CD4-positive, alpha-beta T cell treated with Interleukin-21 for 1 hour (primary cell): ENCODE data around the gene UBE2V1.
A peak's percentile ranks its signal among the peaks of the same experiment; 100 is the strongest.
"Not testable (repeated sequence)": the region's sequence is repeated elsewhere in the genome, so short reads cannot be mapped to it uniquely, and the experiment has no call there.

Experiments used
- DNase-seq: peaks from one replicate; pipeline ENCODE4 v3.0.0-alpha.2; 2020

The UBE2V1 gene

DNA sequence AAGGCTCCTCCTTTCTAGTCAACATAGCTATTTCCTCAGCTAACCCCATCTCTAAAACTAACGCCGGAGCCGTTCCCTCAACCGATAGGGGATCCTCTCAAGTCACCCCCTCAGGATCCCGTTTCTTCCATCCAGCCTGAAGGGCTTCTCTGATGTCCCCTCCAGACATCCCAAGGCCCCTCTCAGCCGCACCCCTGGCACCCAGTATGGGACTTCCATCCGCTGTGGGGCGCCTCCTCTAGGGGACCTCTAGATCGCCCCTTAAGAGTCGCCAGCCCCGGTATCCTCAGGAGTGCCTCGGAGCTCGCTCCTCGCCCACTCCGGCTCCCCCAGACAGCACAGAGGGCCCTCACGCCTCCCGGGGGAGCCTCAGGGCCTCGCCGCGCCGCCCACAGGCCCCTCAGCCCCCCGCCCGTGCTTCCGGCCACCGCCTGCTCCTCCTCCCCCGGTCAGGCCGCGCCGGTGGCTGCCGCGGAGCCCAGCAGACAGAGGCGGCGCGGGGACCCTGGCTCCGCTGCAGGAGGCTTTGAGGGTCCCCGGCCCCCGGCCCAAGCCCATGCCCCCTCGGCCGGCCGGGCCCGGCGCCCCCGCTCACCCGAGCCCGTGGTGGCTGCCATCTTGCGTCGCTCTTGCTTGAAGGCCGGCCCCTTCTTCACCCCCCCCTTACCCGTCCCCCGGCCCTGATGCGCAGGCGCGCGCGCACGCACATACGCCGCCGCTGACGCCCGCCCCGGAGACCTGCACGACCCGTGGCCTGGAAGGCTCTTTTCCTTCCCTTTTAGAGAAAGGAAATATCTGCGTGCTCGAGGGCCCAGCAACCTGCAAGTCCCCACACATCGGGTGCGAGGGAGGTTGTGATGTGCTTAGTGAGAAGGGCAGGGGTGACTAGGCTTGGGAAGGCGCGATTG lies at the start of gene UBE2V1:
Gene UBE2V1, minus strand, starts transcription at position 639 of the 908 bp plus-strand sequence. Its CDS starts 22 bp downstream, at position 617.
- peak; percentile 89 for DNase-seq

DNA sequence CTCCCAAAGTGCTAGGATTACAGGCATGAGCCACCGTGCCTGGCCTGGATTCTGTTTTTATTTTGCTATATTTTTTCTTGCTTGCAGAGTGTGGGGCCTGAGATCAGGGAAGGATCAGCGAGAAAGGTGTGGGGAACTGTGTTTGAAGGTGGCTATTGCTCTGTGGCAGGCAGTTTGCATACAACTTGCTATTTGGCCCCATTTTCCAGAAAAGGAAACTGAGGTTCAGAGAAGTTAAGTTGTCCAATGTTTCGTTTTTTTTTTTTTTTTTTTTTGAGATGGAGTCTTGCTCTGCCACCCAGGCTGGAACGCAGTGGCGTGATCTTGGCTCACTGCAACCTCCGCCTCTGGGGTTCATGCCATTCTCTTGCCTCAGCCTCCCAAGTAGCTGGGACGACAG lies 48.5 kb upstream of the UBE2V1 start:
- not testable (repeated sequence) for DNase-seq

DNA sequence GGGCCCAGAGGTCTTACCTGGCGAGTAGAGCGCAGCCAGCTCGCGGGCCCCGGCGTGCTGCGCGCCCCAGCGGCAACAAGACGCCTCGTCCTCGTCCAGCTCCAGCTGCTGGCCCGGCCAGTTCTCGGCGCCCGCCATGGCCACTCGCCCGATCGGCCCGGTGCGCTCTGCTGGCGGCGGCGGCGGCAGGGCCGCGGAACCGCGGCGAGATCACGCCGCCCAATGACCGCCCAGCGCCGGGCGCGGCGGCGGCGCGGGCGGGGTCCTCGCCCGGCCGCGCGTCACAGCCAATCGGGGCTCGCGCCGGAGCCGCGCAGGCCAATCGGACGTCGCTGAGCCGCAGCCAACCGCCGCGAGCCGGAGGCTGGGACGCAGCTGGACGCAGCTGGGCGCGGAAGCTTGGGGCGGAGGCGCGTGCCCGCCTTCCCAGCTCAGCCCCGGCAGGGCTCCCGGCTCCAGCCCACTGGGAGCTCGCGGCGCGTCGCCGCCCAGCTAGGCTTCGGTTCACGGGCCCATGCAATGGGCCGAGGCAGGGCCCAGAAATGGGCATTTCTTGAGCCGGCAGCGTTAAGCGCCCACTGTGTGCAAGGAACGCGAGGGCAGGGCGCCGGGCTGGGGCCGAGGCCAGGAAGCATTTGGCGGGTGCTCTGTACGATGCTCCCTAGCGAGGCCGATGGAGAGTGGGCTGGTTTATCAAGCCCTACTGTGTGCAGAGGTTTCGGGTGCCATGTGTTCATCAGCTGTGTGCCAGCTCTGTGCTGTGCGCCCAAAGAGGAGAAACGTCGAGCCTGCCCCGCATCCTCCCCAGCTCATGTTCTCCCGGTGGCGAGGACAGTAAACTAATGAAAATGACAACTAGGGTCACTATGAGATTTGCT lies 40.8 kb upstream of the UBE2V1 start, which contains the start of gene PEDS1:
Gene PEDS1, minus strand, starts transcription at position 224 of the 878 bp plus-strand sequence. Its CDS starts 86 bp downstream, at position 138.
- DNase-seq = peak; percentile 83

DNA sequence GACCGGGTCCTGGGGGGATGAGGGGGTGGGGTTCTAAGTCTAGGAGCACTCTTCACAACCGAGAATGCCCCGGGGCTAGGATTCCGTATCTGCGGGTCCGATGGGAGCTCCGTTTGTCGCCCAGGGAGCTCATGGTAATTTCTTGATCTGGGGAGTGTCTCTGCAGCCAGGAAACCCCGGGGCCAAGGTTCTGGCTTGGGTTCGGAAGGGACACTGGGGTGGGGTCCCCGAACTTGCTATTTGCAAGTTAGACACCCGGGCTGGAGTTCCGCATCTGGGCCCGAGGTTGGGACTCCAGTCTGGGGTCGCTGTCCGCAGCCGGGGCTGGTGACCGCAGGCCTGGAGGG lies 40.2 kb upstream of the UBE2V1 start:
- no peak for DNase-seq

DNA sequence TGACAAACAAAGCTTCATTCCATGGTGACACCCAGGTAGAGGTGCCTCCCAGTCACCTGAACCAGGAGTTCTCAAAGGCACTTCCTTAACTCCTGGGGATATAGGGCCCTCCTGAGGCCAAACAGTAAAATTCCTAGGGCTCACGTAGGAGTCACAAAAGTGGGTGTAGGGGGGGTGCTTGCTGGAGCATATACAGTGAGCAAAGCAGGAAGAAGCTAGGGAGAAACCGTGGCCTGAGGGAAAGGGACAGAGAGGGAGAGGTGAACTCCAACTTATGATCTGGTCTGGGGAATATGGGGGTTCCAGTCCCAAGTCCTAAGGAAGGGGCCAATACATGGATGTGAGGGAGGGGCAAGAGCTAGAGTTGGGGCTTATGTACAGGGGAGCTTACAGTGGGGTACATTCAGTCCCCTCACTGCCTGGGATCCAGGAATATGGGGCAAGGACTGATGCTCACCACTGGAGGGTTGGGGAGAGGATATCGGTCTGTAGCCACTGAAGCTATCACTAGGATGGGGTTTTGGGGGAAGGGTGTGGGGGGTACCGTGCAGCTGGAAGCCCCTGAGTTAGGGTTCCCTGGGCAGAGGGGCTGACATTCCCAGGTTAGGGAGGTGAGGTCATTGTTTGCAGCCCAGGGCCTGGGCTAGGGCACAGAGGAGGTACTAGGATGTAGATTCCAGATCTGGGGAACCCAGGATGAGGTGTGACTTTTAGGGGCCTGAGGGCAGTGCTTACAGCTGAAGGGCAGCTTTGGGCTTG lies 39.6 kb upstream of the UBE2V1 start:
- no peak for DNase-seq

DNA sequence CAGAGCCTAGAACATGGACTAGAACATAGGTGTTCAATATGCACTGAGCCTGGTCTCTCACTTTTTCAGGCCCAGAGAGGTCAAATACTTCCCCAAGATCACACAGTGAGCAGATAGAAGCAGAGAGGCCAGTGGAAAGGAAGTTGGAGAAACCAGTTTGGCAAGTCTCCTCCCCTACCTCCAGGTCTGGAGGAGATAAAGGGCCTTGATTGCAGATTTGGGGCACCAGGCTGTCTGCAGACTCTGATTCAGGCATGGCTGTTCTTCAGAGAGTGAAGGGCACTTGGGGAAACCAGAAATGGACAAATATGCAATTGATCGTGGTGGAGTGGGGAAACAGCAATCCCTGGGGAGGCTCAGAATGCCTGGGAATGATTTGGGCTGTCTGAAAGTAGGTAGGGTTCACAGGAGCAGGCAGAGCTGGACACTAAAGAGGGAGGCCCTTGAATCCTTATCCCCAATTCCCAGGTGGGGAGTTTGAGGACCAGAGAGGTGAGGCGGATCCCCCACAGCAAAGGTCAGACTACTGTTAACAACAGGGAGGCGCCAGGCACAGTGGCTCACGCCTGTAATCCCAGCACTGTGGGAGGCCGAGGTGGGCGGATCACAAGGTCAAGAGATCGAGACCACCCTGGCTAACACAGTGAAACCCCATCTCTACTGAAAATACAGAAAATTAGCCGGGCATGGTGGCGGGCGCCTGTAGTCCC lies 38.2 kb upstream of the UBE2V1 start:
- DNase-seq = no peak

DNA sequence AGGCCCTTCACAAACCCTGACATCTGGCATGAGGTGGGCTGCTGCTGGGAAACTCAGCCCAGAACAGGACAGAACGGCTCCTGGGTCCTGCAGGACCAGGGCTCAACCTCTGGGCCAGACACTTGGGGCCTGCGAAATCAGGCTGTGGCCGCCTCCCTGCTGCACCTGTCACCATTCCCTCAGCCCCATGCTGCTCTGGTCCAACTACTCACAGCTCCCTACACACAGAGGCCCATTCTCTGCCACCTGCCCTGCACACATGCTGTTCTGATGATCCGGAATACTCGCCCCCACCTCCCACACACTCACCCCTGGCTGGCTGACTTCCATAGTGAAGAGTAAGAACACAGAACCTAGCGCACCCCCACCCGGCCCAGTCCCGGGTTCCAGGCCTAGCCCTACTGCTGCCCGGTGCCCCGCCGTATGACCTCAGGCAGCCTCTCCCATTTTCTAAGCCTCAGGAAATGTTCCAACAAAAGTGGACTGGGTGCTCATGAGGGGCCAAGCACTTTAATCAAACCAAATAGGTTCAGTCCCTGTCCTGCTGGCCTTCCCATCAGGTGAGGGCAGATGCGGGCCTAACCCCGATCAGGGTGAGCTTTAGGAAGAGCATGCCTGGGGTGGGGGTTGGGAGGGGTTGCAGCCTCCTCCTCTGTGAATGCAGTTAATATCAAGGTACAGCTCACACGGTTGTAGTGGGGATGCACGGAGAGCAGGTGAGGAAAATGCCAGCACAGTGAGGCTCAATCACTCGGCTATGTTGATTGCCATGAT lies 36.7 kb upstream of the UBE2V1 start:
- no peak for DNase-seq

DNA sequence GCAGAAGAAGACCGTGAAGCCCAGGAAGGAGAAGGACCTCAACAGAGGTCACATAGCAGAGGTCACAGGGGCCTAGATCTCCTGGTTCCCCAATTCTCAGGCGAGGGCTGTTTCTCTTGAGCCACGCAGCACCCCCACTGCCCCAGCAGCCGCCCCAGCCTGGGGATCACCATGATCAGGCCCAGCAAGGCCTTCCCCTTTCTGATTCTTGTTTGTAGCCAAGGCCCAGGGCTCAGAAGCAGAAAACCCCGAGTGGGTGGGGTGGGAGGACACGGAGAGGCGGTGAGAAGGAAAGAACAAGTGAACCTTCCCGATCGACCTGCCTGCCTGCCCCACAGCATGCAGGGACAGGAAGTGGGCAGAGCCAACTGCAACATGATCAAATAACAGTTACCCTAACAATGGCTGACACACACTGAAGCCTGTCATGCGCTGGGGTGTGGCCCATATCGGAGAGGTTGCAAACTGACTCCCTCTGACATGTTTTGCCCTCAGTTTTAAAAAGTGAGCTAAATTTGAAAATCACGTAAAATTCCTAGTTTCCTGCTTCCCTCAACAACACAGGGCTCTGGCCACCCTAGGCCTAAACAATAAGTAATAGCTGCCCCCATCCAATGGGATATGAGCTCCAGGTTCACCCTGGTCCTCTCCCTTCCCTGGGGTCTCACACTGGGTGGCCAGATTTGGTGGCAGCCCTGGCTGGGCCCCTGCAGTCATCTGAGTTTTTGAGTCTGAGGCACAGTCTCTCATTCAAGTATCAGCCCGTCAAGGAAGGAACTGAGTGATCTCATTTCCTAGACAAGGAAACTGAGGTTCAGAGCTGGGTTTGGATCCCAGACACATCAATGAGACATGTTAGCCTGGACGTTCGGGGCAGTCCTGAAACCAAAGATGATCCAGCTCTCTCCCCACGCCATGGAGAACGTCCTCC lies 34.0 kb upstream of the UBE2V1 start:
- peak; percentile 87 for DNase-seq

DNA sequence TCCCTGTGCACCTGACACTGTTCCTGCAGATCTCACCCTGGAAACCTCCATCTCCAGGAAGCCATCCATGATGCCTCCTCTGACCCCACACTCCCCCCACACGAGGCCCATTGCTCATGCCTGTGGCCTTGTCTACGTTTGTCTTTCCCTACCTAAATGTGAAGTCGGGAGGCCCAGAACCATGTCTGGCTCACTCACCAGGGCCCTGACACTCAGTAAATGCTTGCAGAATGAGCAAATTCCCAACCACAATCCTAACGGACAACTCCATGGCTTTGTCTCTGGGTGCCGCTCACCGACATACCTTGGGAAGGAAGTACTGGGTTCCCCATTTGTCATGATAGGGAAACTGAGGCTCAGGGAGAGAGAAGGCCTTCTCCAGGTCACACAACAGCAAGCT lies 33.3 kb upstream of the UBE2V1 start:
- no peak for DNase-seq

DNA sequence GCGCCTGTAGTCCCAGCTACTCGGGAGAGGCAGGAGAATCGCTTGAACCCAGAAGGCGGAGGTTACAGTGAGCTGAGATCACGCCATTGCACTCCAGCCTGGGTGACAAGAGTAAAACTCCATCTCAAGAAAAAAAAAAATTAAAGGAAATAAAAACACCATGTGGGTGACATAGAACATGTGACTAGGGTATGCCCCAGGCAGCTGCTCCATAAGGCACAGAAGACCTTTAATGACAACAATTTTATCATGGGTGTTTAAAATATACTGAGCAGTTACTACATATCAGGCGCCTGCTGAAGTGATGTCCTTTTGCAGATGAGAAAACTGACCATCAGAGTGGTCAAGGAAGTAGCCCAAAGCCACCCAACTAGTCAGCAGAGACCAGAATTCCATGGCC lies 32.6 kb upstream of the UBE2V1 start:
- DNase-seq = no peak

DNA sequence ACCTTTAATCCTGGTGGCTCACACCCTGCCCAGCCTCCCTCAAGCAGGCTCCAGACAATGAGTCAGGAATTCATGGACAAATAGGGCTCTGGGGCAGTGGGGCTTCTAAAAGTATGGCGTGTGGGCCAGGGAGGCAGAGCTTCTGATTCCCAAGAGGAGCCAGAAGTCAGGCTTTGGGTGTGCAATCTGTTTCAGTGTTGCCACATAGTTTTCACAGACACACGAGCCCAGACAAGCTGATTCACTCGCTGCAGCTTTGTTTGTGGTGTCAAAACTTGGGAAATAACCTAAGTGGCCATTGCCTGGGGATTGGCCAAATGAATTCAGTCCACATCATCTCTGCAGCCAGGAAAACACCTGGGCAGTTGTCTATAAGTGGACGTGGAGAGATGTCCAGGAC lies 31.4 kb upstream of the UBE2V1 start:
- DNase-seq = no peak

DNA sequence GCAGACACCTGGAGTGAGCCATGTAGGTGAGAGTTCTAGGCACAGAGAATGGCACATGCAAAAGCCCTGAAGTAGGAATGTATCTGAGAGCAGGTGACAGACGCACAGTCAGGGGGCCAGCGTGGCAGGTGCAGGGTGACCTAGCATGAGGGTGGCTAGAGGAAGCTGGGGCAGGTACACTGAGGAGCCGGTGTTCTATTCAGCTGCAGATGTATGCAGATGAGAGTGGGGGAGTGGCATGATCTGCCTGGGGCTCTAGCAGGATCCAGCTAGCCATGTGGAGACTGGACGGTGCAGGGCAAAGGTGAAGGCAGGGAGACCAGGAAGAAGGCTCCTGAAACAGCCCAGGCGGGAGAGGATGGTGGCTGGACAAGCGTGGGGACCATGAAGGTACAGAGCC lies 29.9 kb upstream of the UBE2V1 start:
- no peak for DNase-seq

DNA sequence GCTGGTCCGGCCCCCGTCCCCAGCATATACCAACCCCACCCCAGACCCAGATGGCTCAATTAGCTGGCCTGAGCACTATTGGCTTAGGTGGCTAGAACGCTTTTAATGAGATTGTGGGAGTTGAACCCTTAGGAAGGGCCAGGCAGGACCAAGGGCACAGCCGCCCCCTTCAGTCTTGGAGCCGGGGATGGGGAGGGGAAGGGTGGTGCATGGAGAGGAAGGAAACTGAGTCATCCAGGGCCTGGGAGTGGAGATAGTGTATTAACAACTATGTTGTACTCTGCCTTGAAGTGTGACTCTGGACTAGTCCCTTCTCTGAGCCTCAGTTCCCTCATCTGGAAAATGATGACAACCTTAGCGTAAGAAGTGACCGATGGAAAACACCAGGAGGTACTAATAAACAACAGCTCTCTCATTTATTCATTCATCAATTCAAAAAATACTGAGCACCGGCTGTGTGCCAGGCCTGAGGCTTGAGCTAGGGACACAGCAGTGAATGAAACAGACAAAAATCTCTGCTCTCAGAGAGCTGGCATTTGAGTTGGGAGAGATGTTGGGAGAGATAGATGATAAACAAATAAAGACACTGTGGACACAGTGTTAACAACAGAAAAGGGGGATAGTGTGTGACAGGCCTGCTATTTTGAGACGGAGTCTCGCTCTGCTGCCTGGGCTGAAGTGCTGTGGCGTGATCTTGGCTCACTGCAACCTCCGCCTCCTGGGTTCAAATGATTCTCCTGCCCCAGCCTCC lies 29.0 kb upstream of the UBE2V1 start:
- no peak for DNase-seq

DNA sequence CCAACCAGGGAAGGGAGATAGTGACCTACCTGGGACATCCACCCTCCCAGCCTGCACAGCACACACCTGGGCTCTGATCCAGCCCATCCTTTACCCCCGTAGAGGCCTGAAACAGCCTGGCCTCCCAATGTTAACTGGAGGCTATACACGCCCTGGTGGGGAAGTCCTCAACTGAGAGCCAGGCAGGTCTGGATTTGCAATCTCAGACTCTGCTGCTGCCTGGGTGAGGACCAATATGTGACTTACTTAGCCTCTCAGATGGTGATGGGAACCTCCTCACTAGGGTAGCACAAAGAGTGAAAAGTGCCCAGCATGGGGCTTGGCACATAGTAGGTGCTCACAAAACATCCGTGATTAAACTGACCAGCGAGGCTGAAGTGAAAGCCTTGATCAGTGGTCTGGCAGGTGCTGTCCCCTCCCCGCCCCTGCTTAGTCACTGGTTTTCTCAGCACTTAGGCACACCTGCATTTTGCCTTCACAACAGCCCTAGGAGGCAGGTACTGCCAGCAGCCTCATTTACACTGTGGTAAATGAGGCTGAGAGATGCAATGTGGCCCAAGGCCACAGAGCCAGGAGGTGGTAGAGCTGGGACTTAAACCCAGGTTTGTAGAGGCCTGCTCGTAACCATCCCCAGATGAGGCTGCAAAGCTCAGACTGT lies 28.2 kb upstream of the UBE2V1 start:
- no peak for DNase-seq

DNA sequence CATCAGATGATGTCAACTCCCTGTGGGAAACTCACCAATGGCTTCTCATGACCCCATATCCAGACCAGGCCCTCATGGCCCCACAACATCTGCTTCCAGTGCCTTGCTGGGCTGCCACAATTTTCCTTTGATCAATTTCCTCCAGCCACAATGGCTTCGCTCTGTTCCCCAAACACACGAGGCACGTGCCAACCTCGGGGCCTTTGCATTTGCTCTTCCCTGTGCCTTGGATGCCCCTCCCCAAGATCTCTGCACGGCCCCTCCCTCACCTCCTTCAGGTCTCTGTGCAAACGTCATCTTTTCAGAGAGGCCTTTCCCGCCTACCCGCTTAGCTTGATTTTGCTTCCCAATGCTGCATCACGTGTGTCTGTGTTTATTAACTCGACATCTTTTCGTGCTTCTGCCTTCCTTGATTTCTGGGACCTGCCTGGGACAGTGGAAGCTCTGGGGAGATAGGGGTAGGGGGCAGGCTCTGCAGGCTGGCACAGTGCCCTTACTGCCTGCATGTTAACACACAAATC lies 27.4 kb upstream of the UBE2V1 start:
- no peak for DNase-seq

DNA sequence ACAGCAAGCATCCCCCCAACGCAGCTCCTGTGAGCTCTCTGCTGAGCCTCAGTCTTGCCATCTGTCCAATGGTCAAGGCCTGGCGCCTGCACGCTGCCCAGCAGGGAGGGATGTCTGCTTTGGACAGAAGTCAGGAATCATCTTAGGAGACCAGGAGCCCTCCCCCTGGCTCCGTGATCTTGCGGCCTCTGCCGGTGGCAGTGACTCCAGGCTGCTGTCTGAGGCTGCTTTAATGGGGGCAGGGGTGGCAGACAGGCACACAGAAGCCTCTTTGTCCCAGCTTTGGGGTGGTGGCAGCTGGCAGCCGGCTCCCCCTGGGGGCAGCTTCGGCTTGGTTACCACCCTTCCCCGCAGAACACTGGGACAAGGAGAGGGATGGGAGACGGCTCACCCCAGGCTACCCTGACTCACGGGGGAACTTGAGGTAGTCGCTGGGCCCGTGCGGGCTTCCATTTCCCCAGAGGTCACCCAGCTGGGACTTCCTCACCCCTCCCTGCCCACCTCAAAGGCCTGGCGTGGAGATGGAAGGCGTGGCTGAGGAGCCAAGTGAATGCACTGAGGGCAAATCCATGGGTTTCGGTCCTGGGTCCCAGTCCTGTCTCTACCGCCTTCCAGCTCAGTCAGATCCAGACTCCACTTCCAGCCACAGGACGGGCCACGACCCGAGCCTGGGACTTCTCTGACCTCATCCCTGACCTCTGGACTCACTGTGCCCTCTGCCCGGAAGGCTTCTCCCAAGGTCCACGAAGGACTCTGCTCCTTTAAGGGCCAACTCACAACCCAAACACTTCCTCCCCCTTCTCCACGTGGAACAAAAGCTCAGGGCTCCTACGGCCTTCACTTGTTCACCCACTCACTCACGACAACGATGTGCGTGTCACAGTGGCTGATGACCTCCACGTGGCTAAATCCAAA lies 25.8 kb upstream of the UBE2V1 start:
- DNase-seq = no peak

DNA sequence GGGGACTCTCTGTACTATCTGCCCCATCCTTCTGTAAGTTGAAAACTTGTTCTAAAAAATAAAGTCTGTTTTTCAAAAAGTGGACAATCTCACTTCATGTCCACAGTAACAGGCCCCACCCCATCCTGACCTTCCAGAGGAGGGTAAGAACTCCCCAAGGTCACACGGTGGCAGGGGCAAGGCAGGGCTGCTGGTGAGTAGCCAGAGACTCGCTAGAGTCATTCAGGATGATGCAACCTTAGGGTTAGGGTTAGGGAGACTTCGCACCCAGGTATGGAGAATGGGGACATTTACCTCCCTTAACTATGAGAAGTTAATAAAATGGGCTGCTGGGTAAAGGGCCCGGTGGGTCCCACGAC lies 25.1 kb upstream of the UBE2V1 start:
- DNase-seq = no peak

DNA sequence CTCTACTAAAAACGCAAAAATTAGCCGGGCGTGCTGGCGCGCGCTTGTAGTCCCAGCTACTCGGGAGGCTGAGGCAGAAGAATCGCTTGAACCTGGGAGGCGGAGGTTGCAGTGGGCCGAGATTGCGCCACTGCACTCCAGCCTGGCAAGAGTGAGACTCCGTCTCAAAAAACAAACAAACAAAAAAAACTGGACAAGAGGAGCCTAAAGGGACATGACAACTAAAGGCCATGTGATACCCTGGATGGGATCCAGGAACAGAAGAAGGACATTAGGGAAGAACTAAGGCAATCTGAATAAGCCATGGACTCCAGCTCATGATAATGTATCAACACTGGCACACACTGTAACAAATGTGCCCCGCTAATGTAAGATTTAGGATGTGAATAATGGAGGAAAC lies 24.8 kb upstream of the UBE2V1 start:
- not testable (repeated sequence) for DNase-seq
